NCI-H128 (cell line): Measurements from ENCODE around the gene SCAF1.
"Not testable (repeated sequence)": the region's sequence is repeated elsewhere in the genome, so short reads cannot be mapped to it uniquely, and the experiment has no call there.

ENCODE experiments used
- DNase-seq: peaks from one replicate; lab custom pipeline; 2025; ENCODE audit not compliant: unreplicated experiment; lab: John Stamatoyannopoulos, UW

Gene SCAF1

DNA sequence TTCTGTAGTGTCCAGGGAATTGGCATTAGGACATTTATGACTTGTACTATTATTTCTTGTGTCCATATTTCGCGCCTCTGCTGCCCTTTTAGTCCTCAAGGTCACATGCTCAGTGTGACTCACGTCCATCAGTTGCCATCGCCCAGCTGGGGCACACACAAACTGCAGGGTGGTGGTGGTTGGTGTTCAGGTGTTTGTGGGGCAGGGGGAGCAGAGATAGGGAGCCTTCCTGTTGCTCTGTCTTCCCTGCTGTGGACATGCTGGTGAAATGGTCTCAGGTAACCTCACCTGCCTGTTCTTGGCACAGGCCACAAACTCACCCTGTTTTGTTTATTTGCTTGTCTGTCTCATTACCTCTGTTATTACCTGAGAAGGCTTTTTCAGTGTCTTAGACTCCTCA lies 28.6 kb upstream of the SCAF1 start:
- DNase-seq, result no peak

- no peak for DNase-seq
Observed at GRCh38 chr19:49614096-49614833, 27.7 kb upstream of the SCAF1 start.

DNA sequence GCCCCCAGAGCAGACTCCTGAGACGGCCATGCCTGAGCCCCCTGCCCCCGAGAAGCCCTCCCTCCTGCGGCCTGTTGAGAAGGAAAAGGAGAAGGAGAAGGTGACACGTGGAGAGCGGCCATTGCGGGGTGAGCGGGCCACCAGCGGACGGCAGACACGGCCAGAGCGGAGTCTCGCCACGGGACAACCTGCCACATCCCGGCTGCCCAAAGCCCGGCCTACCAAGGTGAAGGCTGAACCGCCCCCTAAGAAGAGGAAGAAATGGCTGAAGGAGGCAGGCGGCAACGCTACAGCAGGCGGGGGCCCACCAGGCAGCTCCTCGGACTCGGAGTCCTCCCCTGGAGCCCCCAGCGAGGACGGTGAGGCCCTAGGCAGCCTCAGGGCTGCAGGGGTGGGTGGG lies 26.1 kb upstream of the SCAF1 start:
- DNase-seq, result no peak

DNA sequence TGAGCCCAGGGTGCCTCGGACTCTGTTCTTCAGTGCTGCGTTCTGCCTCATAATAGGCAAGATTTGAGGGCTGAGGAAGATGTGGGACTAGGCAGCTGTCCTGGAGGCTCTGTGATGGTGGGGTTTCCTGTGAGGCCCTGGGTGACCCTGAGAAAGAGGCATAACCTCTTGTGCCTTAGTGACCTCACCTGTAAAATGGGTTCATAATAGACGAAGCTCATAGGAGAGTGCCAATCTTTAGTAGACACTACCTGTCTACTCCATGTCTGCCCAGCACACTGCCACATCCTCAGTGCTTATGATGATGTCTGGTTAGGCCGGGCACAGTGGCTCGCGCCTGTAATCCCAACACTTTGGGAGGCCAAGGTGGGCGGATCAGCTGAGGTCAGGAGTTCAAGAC lies 25.5 kb upstream of the SCAF1 start:
- no peak for DNase-seq

DNA sequence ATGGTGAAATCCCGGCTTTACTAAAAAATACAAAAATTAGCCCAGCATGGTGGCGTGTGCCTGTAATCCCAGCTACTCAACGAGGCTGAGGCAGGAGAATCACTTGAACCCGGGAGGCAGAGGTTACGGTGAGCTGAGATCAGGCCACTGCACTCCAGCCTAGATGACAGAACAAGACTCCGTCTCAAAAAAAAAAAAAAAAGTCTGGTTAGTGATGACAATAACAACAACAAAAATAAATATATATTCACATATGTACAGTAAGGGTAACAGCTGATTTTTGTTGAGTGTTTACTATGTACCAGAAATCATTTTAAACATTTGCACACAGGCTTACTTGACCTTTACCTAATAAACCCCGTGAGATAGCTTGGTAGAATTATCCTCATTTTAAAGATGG lies 25.1 kb upstream of the SCAF1 start:
- DNase-seq, result no peak

DNA sequence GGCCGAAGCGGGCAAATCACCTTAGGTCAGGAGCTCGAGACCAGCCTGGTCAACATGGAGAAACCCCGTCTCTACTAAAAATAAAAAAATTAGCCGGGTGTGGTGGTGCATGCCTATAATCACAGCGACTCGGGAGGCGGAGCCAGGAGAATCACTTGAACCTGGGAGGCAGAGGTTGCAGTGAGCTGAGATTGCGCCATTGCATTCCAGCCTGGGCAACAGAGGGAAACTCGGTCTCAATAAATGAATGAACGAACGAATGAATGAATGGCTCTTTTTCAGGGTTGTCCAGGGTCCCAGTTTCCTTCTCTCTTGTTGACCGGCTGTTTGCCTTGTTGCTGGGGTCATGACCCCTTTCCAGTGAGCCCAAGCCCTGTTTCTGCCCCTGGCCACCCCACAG lies 24.1 kb upstream of the SCAF1 start:
- not testable (repeated sequence) for DNase-seq

DNA sequence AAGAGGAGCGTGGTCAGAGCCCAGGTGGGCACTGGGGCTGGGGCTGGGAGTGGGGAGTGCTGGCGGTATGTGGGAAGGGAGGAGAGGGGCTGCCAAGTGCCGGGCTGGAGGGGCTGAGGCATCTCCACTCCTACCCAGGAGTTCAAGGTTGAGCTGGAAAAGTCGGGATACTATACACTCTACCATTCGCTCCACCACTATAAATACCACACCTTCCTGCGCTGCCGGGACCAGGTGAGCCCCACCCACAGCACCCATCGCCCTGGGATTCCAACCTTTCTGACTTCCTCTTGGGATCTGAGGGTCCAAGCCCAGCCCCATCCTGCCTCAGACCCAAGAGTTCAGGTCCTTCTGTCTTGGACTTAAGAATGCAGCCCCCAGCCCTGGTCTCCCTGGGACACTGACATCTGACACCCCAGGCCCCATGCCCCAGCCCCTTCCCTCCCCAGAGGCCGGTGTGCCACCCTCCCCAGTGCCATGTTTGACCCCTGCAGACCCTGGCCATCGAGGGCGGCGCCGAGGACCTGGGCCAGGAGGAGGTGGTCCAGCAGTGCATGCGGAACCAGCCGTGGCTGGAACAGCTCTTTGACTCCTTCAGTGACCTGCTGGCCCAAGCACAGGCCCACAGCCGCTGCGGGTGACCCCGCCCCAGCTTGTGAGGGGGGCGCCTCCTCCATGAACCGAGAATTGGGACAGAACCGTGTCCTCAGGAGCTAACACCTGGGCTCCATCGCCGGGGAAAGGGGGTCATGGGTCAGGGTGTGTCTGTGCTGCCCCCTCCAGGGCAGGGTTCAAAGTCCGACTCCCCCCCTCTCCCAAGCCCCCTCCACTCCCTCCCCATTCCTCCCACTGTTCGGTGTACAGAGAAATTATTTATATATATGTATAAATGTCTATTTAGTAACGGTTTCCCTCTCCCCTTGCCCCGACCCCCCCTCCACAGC lies 16.8 kb upstream of the SCAF1 start:
- DNase-seq, result no peak

GRCh38 chr19:49626226-49626625 lies 15.8 kb upstream of the SCAF1 start:
- DNase-seq, result no peak

DNA sequence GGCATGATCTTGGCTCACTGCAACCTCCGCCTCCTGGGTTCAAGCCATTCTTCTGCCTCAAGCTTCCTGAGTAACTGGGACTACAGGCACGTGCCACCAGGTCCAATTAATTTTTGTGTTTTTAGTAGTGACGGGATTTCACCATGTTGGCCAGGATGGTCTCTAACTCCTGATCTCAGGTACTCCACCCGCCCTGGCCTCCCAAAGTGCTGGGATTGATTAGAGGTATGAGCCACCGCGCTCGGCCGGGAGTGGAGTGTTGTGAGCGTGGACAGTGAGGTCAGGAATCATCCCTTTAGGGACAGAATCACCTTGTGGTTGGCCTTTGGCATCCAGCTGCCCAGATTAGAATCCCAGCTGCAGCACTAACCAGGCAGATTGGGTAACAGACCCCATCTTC lies 12.3 kb upstream of the SCAF1 start:
- DNase-seq, result no peak

DNA sequence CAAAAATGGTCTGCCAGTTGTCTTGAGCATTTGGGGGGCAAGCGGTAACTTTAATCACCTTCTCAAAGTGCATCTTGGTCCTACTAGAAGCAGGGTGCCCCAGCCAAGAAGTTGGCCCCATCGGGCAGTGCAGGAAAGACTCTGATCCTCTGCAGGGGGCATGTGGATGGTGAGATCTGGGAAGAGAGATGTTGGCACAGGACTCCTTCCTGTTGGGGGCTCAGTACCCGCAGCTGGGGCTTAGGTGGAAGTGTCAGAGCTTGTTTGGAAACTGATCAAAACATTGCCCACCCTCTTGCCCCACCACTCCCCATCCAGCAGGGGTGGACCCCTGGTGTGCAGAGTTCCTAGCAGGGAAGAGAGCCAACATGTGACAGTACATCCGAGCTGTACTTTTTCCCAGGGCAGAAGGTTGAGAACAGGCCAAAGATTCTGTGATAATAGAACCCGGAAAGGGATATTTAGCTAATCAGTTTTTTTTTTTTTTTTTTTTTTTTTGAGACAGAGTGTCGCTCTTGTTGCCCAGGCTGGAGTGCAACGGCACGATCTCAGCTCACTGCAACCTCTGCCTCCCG lies 10.9 kb upstream of the SCAF1 start:
- no peak for DNase-seq

GRCh38 chr19:49631610-49632192 lies 10.3 kb upstream of the SCAF1 start:
- no peak for DNase-seq

- no peak for DNase-seq
Observed at GRCh38 chr19:49632576-49632975, 9.4 kb upstream of the SCAF1 start.

DNA sequence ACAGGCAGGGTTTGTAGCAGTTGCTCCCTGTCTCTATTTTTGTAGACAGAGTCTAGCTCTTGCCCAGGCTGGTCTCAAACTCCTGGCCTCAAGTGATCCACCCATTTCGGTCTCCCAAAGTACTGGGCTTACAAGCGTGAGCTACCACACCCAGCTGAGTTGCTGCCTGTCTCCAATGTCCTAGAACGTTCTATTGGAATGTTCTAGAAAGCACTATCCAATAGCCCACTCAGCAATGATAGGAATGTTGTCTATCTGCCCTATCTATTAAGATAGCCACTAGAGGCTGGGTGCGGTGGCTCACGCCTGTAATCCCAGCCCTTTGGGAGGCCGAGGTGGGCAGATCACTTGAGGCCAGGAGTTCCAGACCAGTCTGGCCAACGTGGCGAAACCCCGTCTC lies 8.7 kb upstream of the SCAF1 start:
- DNase-seq, result not testable (repeated sequence)

DNA sequence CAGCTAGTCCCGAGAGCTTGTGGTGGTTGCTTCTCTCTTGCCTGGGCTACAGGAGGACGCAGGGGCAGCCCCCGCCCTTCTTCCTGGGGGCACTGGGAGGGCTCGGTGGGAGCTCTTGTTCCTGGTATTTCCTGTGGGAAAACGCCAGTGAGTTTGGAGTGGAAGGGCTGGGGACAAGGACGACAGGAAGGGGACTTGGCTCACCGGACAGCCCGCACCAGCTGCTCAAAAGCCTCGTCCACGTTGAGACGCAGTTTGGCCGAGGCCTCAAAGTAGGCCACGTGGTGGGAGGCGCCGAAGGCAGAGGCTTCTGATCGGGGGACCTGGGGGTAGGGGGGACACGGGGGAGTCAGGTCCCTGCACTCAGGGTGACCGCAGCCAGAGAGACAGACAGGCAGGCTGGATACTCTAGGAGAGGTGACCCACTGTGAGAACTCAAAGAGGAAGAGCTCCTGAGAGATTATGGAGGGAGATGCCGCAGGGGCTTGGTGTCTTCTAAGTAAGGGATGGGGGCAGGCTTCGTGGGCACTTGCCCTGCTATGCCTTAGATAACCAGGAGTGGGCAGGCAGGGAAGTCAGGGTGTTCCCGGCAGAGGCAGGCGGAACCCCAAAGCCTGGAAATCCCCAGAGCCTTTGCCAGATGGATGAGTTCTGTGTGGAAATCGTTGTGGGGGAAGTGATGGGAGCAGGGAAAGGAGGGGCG lies 6.3 kb upstream of the SCAF1 start:
- no peak for DNase-seq

DNA sequence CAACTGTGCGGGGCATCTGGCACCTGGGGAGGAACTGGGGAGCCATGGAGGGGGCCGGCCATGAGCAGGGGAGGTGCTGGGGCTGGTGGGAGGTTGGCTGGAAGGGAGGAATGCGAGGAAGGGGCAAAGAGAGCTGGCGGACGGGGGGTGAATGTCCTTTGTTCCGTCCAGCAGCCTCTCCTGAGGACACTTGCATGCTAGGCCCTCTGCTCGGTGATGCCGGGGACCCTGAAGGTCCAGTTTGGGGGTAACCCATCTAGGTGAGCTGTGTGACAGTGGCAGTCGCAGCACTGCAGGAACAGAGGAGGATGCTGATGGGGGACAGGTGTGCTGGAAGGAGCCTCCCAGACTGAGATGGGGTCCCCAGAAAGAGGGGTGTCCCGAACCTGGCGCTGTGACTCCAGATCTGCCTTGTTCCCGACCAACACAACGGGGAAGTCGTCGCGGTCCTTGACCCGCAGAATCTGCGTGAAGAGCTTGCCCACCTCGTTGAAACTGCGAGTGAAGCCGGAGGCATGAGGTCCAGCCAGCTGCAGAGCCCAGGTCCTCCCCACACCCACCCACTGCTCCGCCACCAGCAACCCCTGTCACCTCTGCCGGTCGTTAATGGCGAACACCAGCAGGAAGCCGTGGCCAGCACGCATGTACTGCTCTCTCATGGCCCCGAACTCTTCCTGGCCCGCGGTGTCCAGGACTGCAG lies 5.6 kb upstream of the SCAF1 start:
- DNase-seq, result no peak

DNA sequence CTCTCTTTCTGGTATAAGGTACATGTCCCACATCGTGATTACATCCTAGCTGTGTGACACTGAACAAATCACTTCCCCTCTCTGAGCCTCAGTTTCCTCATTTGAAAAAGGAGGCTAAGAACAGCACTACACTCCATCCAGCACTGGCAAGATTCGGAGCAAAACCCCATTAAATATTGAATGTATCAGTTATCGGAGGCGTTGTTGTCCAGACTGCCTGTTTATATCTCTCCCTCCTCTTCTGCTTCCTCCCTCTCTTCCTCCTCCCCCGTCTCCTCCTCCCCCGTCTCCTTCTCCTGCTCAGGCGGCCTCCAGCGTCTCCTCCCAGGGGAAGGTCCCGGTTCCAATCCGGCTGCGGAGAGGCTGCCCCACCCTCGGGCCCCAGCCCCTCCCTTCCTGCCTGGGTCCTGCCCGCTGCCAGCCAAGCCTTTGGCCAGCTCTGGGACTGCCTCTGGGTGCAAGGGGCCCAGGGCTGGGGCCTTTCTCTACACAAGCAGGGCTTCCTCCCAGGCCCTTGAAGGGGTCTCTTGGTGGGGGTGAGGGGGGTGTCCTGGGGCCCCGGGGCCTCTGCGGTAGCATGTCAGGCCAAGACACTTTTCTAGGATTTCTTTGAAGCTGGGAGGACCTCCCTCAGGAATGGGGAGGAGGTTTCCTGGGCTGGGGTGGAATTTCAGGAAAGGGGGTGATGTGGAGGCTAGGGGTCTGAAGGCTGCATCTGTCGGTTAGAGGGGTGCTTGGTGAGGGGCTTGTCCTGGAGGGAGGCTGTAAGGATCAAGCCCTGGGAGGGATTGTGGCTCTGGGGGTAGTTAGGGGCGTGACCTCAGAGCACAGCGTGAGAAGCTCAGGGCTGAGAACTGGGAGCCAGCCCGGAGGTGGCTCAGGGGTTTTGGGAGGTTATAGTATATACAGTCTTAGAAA lies 3.9 kb upstream of the SCAF1 start:
- no peak for DNase-seq

GRCh38 chr19:49639401-49640112 lies 2.5 kb upstream of the SCAF1 start:
- no peak for DNase-seq

DNA sequence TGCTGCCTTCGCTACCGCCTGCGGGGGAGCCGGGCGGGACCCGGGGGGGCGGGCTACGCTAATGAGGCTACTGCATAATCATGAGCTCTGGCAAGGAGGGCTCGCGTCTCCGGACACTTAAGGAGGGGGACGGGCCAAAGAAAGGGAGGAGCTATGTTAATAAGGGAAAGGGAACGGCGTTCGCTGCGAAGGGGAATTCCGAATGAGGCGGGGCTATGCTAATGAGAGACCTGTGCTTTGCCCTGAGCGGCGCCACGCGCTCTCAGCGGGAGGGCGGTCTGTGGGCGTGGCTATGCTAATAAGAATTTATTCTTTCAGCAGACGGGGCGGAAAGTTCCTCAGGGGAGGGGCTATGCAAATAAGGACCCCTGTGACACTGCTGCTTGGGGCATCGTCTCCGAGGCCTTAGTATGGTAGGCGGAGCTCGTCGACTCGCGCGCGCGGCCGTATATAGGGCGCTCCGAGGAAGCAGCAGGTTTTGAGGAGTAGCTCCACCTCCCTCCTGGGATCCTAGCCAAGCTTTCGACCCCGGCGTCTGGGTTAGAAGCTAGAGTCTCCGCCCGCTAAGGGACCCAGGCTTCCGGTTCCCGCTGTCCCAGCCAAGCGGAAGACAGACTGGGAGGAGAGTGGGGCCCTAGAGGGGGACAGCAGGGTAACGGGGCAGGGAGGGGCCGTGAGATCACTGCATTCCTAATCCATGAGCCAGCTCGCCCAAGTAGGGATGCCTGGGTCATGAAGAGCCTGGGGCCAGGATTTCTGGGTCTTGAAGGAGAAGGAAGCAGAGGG lies 1.7 kb upstream of the SCAF1 start, which contains the start of gene RRAS:
RRAS (minus strand) TSS at position 31 of the 786 bp plus-strand sequence. CDS start 45 bp downstream, outside the sequence.
- DNase-seq, result peak; percentile 99
